GM15510 (cell line): ENCODE measurements around the gene PLXNB2.

Experiments
- POLR2A ChIP-seq: IDR thresholded peaks from 3 replicates; pipeline ENCODE4 v1.6.1; 2011; ENCODE audit warnings: borderline replicate concordance; ENCODE audit not compliant: insufficient read length; ENCODE audit errors: extremely low read depth

PLXNB2 gene, protein sequence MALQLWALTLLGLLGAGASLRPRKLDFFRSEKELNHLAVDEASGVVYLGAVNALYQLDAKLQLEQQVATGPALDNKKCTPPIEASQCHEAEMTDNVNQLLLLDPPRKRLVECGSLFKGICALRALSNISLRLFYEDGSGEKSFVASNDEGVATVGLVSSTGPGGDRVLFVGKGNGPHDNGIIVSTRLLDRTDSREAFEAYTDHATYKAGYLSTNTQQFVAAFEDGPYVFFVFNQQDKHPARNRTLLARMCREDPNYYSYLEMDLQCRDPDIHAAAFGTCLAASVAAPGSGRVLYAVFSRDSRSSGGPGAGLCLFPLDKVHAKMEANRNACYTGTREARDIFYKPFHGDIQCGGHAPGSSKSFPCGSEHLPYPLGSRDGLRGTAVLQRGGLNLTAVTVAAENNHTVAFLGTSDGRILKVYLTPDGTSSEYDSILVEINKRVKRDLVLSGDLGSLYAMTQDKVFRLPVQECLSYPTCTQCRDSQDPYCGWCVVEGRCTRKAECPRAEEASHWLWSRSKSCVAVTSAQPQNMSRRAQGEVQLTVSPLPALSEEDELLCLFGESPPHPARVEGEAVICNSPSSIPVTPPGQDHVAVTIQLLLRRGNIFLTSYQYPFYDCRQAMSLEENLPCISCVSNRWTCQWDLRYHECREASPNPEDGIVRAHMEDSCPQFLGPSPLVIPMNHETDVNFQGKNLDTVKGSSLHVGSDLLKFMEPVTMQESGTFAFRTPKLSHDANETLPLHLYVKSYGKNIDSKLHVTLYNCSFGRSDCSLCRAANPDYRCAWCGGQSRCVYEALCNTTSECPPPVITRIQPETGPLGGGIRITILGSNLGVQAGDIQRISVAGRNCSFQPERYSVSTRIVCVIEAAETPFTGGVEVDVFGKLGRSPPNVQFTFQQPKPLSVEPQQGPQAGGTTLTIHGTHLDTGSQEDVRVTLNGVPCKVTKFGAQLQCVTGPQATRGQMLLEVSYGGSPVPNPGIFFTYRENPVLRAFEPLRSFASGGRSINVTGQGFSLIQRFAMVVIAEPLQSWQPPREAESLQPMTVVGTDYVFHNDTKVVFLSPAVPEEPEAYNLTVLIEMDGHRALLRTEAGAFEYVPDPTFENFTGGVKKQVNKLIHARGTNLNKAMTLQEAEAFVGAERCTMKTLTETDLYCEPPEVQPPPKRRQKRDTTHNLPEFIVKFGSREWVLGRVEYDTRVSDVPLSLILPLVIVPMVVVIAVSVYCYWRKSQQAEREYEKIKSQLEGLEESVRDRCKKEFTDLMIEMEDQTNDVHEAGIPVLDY (N-terminal part only)

DNA sequence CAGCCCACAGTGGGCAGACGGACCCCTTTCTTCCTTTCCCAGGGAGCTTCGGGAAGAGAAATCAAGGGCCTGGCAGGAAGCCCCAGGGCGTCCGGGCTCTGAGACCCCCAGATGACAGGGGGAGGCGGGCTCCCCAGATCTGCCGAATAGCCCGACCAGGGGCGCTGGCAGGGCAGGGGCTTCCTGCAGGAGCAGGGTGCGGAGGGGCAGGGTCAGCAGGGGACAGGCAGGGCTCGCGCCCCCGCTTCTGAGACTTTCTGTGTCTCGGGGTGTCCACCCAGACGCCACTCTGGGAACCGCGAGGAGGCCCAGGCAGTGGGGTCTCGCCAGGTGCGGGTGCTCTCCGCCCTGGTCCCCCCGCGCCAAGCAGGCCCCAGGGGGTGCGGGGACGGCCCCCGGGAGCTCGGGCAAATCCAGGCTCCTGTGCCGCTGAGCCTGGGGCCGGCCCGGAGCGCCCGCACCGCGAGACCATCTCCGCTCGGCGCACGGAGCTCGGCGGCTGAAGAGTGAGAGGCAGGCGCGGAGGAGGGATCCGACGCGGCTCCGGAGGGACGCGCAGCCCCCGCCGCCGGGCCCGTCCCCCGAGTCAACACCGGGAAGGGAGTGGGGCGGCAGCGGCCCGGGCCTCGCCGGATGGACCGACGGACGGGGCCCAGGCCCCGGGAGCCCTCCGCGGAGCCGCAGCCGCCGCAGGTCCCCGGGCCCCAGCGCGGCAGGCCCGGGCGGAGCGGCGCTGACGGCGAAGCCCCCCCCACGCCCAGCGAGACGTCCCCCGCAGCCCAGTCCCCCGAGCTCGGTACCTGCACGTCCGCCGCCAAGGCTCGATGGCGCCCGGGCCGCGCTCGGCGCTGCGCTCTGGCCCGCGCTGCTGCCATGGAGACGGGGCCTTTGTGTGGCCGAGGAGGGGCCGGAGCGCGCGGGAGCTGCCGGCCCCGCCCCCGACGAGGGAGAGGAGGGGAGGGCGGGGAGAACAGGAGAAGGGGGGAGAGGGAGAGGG, at the start of gene PLXNB2:
Gene PLXNB2 (minus strand): TSS at position 894 of the 997 bp plus-strand sequence. CDS start 17,062 bp downstream, outside the sequence.
- peak; percentile 63 for TF ChIP-seq POLR2A

DNA sequence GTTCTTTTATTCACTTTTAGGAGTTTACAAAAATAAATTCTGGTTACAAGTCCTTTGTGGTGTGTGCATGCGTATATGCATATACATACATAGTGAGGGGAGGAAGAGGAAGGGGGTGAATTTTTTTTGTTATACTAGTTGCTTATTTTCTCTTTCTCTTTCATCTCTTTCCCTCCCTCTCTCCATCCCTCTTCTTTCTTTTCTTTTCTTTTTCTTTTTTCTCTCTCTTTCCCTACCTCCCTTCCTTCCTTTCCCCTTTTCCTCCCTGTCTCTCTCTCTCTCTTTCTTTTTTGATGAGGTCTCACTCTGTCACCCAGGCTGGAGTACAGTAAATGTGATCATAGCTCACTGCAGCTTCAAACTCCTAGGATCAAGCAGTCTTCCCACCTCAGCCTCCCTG, 49.8 kb upstream of the PLXNB2 start:
- TF ChIP-seq POLR2A, result no peak

- TF ChIP-seq POLR2A, result no peak
Observed at GRCh38 chr22:50356186-50356585, 48.7 kb upstream of the PLXNB2 start.

DNA sequence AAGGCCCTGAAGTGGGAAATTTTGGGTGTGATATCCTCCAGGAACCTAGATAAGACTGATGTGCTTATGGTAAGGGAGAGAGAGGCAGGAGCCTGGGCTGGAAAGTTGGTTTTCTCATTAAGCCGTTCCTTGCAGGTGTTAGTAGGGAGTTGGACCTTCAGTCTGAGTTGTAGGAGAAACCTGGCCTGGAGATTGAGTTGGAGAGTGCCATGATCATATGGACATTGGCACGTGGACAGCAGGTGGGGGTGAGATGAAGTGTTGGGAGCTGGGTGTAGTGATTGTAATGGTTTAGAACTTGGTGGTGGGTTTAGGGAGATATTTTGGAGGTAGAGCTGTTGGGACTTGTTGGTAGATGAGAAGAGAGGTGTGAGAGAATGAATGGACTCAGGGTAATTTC, 40.6 kb upstream of the PLXNB2 start:
- no peak for TF ChIP-seq POLR2A

GRCh38 chr22:50347157-50347556, 39.7 kb upstream of the PLXNB2 start:
- TF ChIP-seq POLR2A, result no peak

DNA sequence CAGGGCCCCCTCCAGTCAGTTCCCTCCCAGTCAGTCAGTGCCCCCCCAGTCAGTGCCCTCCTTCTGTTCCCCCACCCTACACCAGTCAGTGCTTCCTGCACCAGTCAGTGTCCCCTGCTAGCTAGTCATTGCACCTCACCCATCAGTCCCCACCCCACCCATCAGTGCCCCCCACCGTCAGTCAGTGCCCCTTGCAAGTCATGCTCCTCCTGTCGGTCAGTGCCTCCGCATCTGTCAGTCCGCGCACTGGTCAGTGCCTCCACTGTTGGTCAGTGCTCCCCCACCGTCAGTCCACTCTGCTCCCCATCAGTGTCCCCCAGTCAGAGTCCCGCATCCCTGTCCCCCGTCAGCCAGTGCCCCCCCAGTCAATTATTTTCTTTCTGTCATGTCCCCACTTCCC, 39.0 kb upstream of the PLXNB2 start:
- no peak for TF ChIP-seq POLR2A

DNA sequence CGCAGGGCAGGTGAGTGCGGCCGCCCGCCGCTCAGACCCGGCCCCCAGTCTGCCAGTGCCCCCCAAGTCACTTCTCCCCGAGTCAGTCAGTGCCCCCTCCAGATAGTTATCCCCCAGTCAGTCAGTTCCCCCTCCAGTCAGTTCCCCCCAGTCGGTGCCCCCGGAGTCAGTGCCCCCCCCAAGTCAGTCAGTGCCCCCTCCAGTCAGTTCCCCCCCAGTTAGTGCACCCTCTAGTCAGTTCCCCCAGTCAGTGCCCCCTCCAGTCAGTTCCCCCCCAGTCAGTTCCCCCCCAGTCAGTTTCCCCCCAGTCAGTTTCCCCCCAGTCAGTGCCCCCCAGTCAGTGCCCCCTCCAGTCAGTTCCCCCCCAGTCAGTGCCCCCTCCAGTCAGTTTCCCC, 36.1 kb upstream of the PLXNB2 start:
- TF ChIP-seq POLR2A, result no peak

- peak; percentile 77 for TF ChIP-seq POLR2A
Observed at GRCh38 chr22:50342651-50343540, 35.5 kb upstream of the PLXNB2 start, which contains the start of gene PPP6R2. Gene PPP6R2 (plus strand): TSS chr22:50343327. CDS start chr22:50393909, 50,582 bp downstream.

DNA sequence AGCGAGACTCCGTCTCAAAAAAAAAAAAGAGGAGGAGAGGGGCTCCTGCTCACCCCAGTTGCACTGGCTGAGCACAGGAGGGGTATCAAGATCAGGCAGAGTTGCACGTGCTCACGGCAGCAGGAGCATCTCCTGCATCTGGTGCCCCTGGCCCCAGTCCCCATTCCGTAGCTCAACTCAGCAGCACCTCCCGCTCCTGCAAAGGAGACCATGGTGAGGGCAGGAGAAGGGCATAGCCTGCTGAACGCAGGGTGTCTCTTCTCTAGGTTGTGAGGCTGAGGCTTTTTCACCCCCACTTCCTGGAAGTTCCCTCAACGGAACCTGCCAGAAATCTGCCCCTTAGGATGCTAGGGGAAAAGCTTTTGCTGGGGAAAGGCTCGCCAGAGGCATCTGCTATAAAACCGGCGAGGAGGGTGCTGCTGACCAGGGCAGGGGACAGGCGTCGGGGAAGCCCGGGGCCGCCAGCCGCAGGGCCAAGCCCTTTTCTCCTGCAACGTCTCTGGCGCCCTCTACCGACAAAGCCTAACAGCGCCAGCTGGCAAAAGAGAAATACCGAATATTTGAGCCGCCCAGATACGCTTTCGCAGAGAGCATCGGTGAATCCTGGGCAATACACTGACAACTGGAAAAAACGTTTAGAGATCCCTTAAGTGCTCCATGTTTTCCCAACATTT, 34.7 kb upstream of the PLXNB2 start:
- TF ChIP-seq POLR2A, result no peak

DNA sequence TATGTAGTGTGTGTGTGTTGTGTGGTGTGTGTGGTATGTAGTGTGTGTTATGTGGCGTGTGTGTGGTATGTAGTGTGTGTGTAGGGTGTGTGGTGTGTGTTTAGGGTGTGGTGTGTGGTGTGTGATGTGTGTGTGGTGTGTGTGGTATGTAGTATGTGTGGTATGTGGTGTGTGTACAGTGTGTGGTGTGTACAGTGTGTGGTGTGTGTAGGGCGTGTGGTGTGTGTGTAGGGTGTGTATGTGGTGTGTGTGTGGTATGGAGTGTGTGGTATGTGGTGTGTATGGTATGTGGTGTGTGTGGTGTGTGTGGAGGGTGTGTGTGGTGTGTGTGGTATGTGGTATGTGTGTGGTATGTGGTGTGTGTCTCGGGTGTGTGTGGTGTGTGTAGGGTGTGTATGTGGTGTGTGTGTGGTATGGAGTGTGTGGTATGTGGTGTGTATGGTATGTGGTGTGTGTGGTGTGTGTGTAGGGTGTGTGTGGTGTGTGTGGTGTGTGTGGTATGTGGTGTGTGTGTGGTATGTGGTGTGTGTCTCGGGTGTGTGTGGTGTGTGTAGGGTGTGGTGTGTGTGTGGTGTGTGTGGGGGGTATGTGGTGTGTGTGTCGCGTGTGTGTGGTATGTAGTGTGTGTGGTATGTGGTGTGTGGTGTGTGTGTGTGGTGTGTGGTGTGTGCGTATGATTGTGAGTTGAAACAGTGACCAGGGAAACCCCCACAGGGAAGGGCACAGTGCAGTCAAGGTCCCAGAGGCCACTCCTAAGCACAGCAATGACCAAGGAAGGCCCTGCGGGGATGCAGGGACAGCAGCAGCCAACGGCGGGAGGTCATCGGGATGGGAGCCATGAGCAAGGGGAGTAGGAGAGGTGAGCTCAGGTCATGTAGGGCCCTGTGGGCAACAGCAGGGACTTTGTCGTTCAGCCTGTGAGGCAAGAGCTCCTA, 32.8 kb upstream of the PLXNB2 start:
- TF ChIP-seq POLR2A, result no peak

GRCh38 chr22:50338860-50339462, 31.5 kb upstream of the PLXNB2 start:
- no peak for TF ChIP-seq POLR2A

DNA sequence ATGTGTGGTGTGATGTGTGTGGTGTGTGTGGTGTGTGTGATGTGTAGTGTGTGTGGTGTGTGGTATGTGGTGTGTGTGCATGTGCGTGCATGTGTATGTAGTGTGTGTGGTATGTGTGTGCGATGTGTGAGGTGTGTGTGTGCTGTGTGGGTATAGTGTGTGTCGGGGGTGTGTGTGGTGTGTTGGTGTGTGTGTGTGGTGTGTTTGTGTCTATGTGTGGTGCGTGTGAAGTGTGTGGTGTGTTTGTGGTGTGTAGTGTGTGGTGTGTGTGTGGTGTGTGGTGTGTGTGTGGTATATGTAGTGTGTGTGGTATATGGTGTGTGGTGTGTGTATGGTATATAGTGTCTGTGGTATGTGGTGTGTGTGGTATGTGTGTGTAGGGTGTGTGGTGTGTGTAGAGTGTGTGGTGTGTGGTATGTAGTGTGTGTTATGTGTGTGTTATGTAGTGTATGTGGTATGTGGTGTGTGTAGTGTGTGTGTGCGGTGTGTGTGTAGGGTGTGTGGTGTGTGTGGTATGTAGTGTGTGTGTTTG, 30.7 kb upstream of the PLXNB2 start:
- no peak for TF ChIP-seq POLR2A
